Measurements from ENCODE around the gene VSTM2L. TPM values are rescaled to one million over a fixed set of nuclear protein-coding genes. Genes with fewer than 3 reads are reported as not detected.

Gene VSTM2L
- total RNA-seq, 1 donor from 2014 or later: 2.9 TPM

- Mint-ChIP-seq H3K36me3 (peaks cover 15% of the 10 kb centered on the region), H3K27ac (no peak overlapping the region), H3K4me1 (peaks cover 57% of the 10 kb centered on the region), H3K4me3 (no peak overlapping the region), H3K27me3 (ENCODE audit: insufficient read depth, low read depth) (no peaks in the 10 kb centered on the region), H3K9me3 (no peaks in the 10 kb centered on the region)
- Histone ChIP-seq H3K27me3 (no peaks in the 10 kb centered on the region), H3F3A (ENCODE audit: low read depth) (peaks cover 16% of the 10 kb centered on the region), H3K79me2 (ENCODE audit: low read depth) (no peaks in the 10 kb centered on the region), H3K9ac (no peak overlapping the region), H3K4me1 (peaks cover 25% of the 10 kb centered on the region), H3K9me3 (ENCODE audit: low read depth) (no peaks in the 10 kb centered on the region), H4K20me1 (ENCODE audit: low read depth) (no peaks in the 10 kb centered on the region), H3K4me3 (no peak overlapping the region), H2AFZ (replicated peaks) (no peak overlapping the region), H3K27ac (no peak overlapping the region), H3K4me2 (no peak overlapping the region), H3K36me3 (no peaks in the 10 kb centered on the region)
- TF ChIP-seq EZH2 (IDR thresholded peaks at IDR 0.05) (no peak), CTCF (IDR thresholded peaks at IDR 0.05) (peak; percentile 24), EZH2phosphoT487 (IDR thresholded peaks at IDR 0.05) (no peak)
- DNase-seq (ENCODE audit: low spot score): peak; percentile 25
Measured at GRCh38 chr20:37980876-37981275, 77.9 kb downstream of the VSTM2L start.

GRCh38 chr20:37981568-37981967 is 78.6 kb downstream of the VSTM2L start:
- H4K20me1 ChIP-seq (ENCODE audit: low read depth): no peaks in the 10 kb centered on the region

GRCh38 chr20:37983286-37983685 is 80.4 kb downstream of the VSTM2L start:
- peaks cover 5% of the 10 kb centered on the region for H4K20me1 ChIP-seq (ENCODE audit: low read depth)
- peaks cover 27% of the 10 kb centered on the region for H3K4me1 ChIP-seq
- no peaks in the 10 kb centered on the region for H3K27me3 ChIP-seq
- H3K9me3 Mint-ChIP-seq: no peaks in the 10 kb centered on the region
- H3K9me3 ChIP-seq (ENCODE audit: low read depth): no peaks in the 10 kb centered on the region
- peaks cover 59% of the 10 kb centered on the region for H3K4me1 Mint-ChIP-seq
- no peaks in the 10 kb centered on the region for H3K27me3 Mint-ChIP-seq (ENCODE audit: insufficient read depth, low read depth)
- H3K36me3 ChIP-seq: no peaks in the 10 kb centered on the region
- H3F3A ChIP-seq (ENCODE audit: low read depth): peaks cover 32% of the 10 kb centered on the region
- no peak overlapping the region for H3K4me3 Mint-ChIP-seq
- no peak for DNase-seq (ENCODE audit: low spot score)
- no peak overlapping the region for H3K4me2 ChIP-seq
- H2AFZ ChIP-seq (replicated peaks): no peak overlapping the region
- H3K4me3 ChIP-seq: no peak overlapping the region
- TF ChIP-seq CTCF (IDR thresholded peaks at IDR 0.05) (no peak), EZH2phosphoT487 (IDR thresholded peaks at IDR 0.05) (no peak), EZH2 (IDR thresholded peaks at IDR 0.05) (no peak)
- no peak overlapping the region for H3K9ac ChIP-seq
- peak overlapping the region; percentile 76 for H3K27ac Mint-ChIP-seq
- H3K27ac ChIP-seq: no peak overlapping the region
- H3K79me2 ChIP-seq (ENCODE audit: low read depth): no peaks in the 10 kb centered on the region
- peaks cover 16% of the 10 kb centered on the region for H3K36me3 Mint-ChIP-seq

More at GRCh38 chr20:37981568-37981967, 78.6 kb downstream of the VSTM2L start:
- no peaks in the 10 kb centered on the region for H3K36me3 ChIP-seq
- no peak for TF ChIP-seq EZH2 (IDR thresholded peaks at IDR 0.05)
- TF ChIP-seq CTCF (IDR thresholded peaks at IDR 0.05): no peak
- TF ChIP-seq EZH2phosphoT487 (IDR thresholded peaks at IDR 0.05): no peak
- H3K4me1 Mint-ChIP-seq: peaks cover 56% of the 10 kb centered on the region
- no peaks in the 10 kb centered on the region for H3K27me3 Mint-ChIP-seq (ENCODE audit: insufficient read depth, low read depth)
- no peak overlapping the region for H3K4me2 ChIP-seq
- no peaks in the 10 kb centered on the region for H3K27me3 ChIP-seq
- peaks cover 22% of the 10 kb centered on the region for H3K4me1 ChIP-seq
- H3K9me3 Mint-ChIP-seq: no peaks in the 10 kb centered on the region
- no peak overlapping the region for H3K4me3 Mint-ChIP-seq
- peaks cover 16% of the 10 kb centered on the region for H3K36me3 Mint-ChIP-seq
- H3K9me3 ChIP-seq (ENCODE audit: low read depth): no peaks in the 10 kb centered on the region
- no peak for DNase-seq (ENCODE audit: low spot score)
- H3K27ac Mint-ChIP-seq: peak overlapping the region; percentile 78
- H3K27ac ChIP-seq: no peak overlapping the region
- no peaks in the 10 kb centered on the region for H3K79me2 ChIP-seq (ENCODE audit: low read depth)
- H2AFZ ChIP-seq (replicated peaks): no peak overlapping the region
- no peak overlapping the region for H3K4me3 ChIP-seq
- no peak overlapping the region for H3K9ac ChIP-seq
- peaks cover 17% of the 10 kb centered on the region for H3F3A ChIP-seq (ENCODE audit: low read depth)
